ENCODE data around the gene ARHGAP23. TPM values are rescaled to one million over a fixed set of nuclear protein-coding genes. Genes with fewer than 3 reads are reported as not detected.

The ARHGAP23 gene
- total and polyA plus RNA-seq, 2 donors (not counting 1 experiment from before 2014, with no cell fraction given) = 28.1 to 41.1 TPM

DNA sequence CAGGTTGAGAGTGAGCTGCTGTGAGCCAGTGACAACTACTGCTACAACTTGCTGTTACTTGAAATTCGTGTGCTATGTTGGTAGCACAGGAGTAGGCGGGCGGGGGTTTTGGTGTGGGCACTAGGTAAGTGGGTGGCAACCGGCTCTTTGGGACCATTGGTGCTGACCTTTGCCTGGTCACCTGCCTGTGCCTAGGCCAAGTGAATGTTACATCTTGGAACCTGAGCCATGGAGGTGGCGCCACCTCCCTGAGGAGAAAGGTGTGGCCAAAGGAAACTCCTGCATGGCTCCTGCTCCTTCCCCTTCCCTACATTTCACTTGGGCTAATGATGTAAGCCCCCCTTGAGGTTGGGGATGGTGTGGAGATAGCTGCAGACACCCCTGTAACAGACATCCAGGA is 25.4 kb upstream of the ARHGAP23 start:
- no peak overlapping the region for H3K4me2 ChIP-seq (ENCODE audit: extremely low read depth, insufficient read depth, low read length)
- no peak overlapping the region for H3K4me3 ChIP-seq (replicated peaks in 1 of 4; ENCODE audit: control extremely low read depth in 1 of 4, insufficient read depth in 1 of 4, low read depth in 3 of 4, low read length in 4 of 4)
- no peaks in the 10 kb centered on the region for H4K20me1 ChIP-seq (ENCODE audit: control insufficient read depth, extremely low read depth, insufficient read depth, low read length)
- DNase-seq (ENCODE audit: low read depth in 2 of 2) = no peak
- no peaks in the 10 kb centered on the region for H3K79me2 ChIP-seq (ENCODE audit: control insufficient read depth, insufficient read depth, low read length)
- no peak for TF ChIP-seq EZH2 (IDR thresholded peaks at IDR 0.05; ENCODE audit: low read length, missing control alignments)
- TF ChIP-seq, protein P1, sequence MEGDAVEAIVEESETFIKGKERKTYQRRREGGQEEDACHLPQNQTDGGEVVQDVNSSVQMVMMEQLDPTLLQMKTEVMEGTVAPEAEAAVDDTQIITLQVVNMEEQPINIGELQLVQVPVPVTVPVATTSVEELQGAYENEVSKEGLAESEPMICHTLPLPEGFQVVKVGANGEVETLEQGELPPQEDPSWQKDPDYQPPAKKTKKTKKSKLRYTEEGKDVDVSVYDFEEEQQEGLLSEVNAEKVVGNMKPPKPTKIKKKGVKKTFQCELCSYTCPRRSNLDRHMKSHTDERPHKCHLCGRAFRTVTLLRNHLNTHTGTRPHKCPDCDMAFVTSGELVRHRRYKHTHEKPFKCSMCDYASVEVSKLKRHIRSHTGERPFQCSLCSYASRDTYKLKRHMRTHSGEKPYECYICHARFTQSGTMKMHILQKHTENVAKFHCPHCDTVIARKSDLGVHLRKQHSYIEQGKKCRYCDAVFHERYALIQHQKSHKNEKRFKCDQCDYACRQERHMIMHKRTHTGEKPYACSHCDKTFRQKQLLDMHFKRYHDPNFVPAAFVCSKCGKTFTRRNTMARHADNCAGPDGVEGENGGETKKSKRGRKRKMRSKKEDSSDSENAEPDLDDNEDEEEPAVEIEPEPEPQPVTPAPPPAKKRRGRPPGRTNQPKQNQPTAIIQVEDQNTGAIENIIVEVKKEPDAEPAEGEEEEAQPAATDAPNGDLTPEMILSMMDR (conservative IDR thresholded peaks at IDR 0.05 in 1 of 2, IDR thresholded peaks at IDR 0.05 in 1 of 2; ENCODE audit: low read depth in 1 of 2, low read length in 2 of 2) = no peak
- no peak overlapping the region for H3K9ac ChIP-seq (ENCODE audit: insufficient read depth, low read length)
- H3K27ac ChIP-seq (ENCODE audit: insufficient read depth, low read length) = no peak overlapping the region
- H2AFZ ChIP-seq (ENCODE audit: low read length) = no peak overlapping the region
- no peaks in the 10 kb centered on the region for H3K9me3 ChIP-seq (ENCODE audit: control insufficient read depth, insufficient read depth, low read depth, low read length)
- H3K4me1 ChIP-seq (ENCODE audit: control insufficient read depth, extremely low read depth, insufficient read depth, low read length) = no peaks in the 10 kb centered on the region
- peaks cover 1% of the 10 kb centered on the region for H3K36me3 ChIP-seq (ENCODE audit: control insufficient read depth, insufficient read depth, low read length)
- no peaks in the 10 kb centered on the region for H3K27me3 ChIP-seq (ENCODE audit: control insufficient read depth, insufficient read depth, low read length)

DNA sequence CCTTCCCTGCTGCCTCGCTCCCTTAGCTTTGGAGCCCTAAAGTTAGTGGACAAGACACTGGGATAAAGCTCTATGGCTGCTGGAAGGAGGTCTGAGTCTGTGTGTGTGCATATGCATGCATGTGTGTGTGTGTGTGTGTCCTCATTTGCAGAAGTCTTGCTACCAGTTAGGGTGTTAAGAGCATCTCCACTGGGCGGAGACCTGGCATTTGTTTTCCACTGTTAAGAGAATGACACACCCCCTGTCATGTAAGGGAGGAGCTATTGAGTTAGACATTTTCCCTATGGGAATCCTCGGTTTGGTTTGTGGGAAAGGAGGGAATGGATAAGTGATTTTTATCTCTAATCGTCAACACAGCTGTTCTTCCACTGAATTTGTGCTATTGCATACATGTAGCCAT is 24.8 kb upstream of the ARHGAP23 start:
- Histone ChIP-seq H3K4me1 (ENCODE audit: control insufficient read depth, extremely low read depth, insufficient read depth, low read length) (no peaks in the 10 kb centered on the region), H3K27ac (ENCODE audit: insufficient read depth, low read length) (no peak overlapping the region), H4K20me1 (ENCODE audit: control insufficient read depth, extremely low read depth, insufficient read depth, low read length) (no peaks in the 10 kb centered on the region), H3K4me2 (ENCODE audit: extremely low read depth, insufficient read depth, low read length) (no peak overlapping the region), H3K36me3 (ENCODE audit: control insufficient read depth, insufficient read depth, low read length) (peaks cover 1% of the 10 kb centered on the region), H3K27me3 (ENCODE audit: control insufficient read depth, insufficient read depth, low read length) (no peaks in the 10 kb centered on the region), H3K4me3 (replicated peaks in 1 of 4; ENCODE audit: control extremely low read depth in 1 of 4, insufficient read depth in 1 of 4, low read depth in 3 of 4, low read length in 4 of 4) (no peak overlapping the region), H3K9me3 (ENCODE audit: control insufficient read depth, insufficient read depth, low read depth, low read length) (no peaks in the 10 kb centered on the region), H3K9ac (ENCODE audit: insufficient read depth, low read length) (no peak overlapping the region), H2AFZ (ENCODE audit: low read length) (no peak overlapping the region), H3K79me2 (ENCODE audit: control insufficient read depth, insufficient read depth, low read length) (no peaks in the 10 kb centered on the region)
- DNase-seq (ENCODE audit: low read depth in 2 of 2) = peak; percentile 27 to 52
- TF ChIP-seq, protein P1 (conservative IDR thresholded peaks at IDR 0.05 in 1 of 2, IDR thresholded peaks at IDR 0.05 in 1 of 2; ENCODE audit: low read depth in 1 of 2, low read length in 2 of 2) = no peak
- TF ChIP-seq EZH2 (IDR thresholded peaks at IDR 0.05; ENCODE audit: low read length, missing control alignments) = no peak

DNA sequence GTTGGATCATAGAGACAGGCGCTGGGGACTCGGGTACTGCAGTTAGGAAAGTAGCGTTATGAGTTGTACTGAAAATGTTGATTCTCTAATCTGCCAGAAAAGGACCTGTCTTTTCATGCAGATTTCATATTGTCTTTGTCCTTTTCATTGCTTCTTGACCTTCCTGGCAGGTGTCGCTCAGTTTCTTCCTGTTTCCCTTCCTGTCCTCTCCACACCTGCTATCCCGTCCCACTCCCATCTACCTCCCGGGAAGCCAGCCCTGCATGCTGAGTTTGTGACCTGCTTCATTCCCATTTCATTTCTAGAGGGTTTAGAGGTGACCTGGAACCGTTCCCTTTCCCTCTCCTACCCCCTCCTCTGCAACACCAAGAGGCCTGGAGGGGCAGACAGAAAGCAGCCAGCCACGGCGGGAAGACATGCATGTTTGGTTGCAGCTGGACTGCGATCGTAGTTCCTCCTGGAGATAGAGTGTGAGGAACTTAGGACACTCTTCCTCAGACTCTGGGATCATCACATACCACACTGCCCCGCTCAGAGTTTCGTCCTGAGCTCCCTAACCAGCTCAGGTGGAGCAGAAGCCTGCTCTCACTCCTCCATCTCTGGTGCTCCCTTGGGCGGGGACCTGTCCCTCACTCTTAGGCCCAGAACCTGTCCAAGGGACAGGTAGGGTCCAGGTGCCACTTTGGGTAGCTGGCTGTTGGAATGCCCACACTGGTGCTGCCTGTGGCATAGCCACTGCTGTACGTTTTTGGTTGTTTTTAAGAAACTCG is 23.9 kb upstream of the ARHGAP23 start:
- H3K9me3 ChIP-seq (ENCODE audit: control insufficient read depth, insufficient read depth, low read depth, low read length) = no peaks in the 10 kb centered on the region
- TF ChIP-seq EZH2 (IDR thresholded peaks at IDR 0.05; ENCODE audit: low read length, missing control alignments) = no peak
- TF ChIP-seq, protein P1 (conservative IDR thresholded peaks at IDR 0.05 in 1 of 2, IDR thresholded peaks at IDR 0.05 in 1 of 2; ENCODE audit: low read depth in 1 of 2, low read length in 2 of 2) = no peak
- H3K27ac ChIP-seq (ENCODE audit: insufficient read depth, low read length) = no peak overlapping the region

More for the DNA sequence above, 23.9 kb upstream of the ARHGAP23 start:
- Histone ChIP-seq H2AFZ (ENCODE audit: low read length) (no peak overlapping the region), H3K27me3 (ENCODE audit: control insufficient read depth, insufficient read depth, low read length) (no peaks in the 10 kb centered on the region), H3K4me2 (ENCODE audit: extremely low read depth, insufficient read depth, low read length) (no peak overlapping the region), H3K9ac (ENCODE audit: insufficient read depth, low read length) (no peak overlapping the region), H3K36me3 (ENCODE audit: control insufficient read depth, insufficient read depth, low read length) (peaks cover 1% of the 10 kb centered on the region), H3K4me3 (replicated peaks in 1 of 4; ENCODE audit: control extremely low read depth in 1 of 4, insufficient read depth in 1 of 4, low read depth in 3 of 4, low read length in 4 of 4) (no peak overlapping the region), H3K4me1 (ENCODE audit: control insufficient read depth, extremely low read depth, insufficient read depth, low read length) (no peaks in the 10 kb centered on the region), H4K20me1 (ENCODE audit: control insufficient read depth, extremely low read depth, insufficient read depth, low read length) (no peaks in the 10 kb centered on the region), H3K79me2 (ENCODE audit: control insufficient read depth, insufficient read depth, low read length) (no peaks in the 10 kb centered on the region)
- DNase-seq (ENCODE audit: low read depth in 2 of 2) = no peak
